HG03565 (cell line): Measurements from ENCODE around the gene EXOSC7.
"Not testable (repeated sequence)": the region's sequence is repeated elsewhere in the genome, so short reads cannot be mapped to it uniquely, and the experiment has no call there.

Source experiments
- ATAC-seq: cut with Tn5 transposase; IDR thresholded peaks from one replicate; pipeline ENCODE4 v1.9.1; 2021; ENCODE audit warnings: mild to moderate bottlenecking, moderate library complexity; ENCODE audit not compliant: unreplicated experiment

EXOSC7 gene

DNA sequence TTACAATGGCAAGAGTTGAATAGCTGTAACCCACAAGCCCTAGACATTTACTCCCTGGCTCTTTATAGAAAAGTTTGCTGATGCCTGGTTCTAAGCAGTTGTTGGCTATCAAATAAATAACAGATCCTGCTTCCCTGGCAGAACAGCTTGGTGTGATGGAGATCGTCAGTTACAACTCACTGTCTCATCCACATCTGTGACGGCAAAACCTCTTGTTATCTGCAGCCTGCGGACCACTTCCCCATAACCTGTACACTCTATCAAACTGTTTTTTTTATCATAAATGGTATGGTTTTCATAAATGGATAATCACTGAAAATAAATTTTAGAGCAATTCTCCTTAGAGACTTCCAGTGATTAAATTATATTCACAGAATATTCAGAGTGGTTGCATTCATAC lies 14.2 kb upstream of the EXOSC7 start:
- no peak for ATAC-seq

DNA sequence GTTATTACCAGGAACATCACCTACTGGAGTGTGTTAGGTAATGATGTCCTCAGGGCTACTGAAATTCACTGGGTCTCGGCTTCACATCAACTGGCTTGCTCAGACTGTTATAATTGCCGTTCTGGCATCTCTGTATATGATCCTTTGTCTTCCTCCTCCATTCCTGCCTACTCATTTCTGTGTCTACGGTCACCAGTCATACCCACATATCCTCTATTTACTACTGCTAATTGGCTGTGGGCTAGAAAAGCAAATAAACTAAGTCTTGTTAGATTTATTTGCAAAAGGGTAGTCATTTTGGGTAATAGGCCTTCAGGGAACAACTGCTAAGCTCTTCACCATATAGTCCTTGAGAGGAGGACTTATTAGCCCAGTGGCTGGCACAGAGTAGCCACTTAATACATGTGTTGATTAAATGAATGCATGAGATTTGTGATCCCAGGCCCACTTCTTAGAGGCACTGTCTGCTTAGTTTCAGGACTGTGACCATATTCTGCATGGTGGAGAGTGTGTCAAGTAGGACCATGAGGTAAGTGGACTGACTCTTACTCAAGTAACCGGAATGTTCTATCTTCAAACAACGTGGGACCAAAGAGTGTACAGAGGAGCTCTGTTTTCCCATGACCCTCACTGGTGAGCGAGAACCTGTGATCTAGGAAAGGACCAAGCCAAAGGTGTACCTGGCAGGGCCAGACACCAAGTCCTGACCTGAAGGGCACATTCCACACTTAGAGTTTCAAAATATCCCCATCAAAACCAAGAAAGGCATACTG lies 13.2 kb upstream of the EXOSC7 start:
- no peak for ATAC-seq

- no peak for ATAC-seq
These were observed 12.3 kb upstream of the EXOSC7 start for GRCh38 chr3:44963571-44964325.

DNA sequence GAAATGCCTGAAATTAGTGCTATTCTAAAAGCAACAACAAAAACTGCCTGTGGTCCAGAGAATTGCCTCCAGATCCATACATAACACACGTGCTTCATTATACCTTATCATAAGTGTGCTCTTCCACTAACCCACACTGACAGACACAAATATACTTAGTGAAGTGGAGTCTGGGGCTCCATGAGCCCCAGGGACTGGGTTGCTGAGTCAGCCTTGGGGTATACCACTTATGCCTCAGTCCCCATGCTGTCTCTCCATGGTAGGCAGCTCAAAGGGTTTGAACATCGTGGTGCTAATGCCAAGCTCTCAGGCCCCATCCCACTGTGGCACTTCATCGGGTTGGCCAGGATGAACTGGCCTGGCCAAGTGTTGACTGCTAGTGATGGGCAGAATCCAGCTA lies 10.9 kb upstream of the EXOSC7 start:
- ATAC-seq: no peak

GRCh38 chr3:44966795-44967278 lies 9.2 kb upstream of the EXOSC7 start:
- no peak for ATAC-seq

- no peak for ATAC-seq
These were observed 7.6 kb upstream of the EXOSC7 start for GRCh38 chr3:44968447-44968858.

DNA sequence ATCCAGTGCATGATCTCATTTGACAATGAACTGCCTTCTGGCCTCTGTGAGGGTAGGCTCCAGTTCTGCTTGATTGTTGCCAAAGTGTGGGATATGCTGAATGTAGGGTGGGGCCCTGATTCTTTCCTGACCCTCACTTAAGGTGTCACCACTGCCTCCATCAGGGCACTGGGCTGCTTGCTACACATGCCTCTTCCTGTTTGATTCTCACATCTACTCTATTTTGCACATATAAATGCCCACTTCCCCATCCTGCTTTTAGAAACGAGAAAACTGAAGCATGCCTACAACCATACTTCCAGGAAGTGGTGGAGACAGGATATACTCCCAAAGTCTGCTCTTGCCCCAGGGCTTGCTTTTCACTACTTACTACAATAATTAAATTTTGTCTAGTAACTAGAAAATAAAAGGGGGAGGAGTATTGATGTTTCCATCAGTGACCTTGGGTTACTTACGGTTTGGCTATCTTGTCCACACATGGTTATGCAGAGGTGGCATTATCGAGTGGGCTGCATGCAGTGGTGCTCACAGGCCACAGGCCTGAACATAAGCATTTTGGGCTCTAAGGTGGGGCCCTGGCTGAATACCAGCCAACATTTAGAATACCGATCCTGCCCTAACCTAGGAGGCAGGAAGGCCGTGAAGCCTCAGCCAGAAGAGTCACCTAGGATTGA lies 6.8 kb upstream of the EXOSC7 start:
- ATAC-seq: no peak

GRCh38 chr3:44969828-44970179 lies 6.2 kb upstream of the EXOSC7 start:
- no peak for ATAC-seq

- ATAC-seq: no peak
These were observed 5.0 kb upstream of the EXOSC7 start for GRCh38 chr3:44970926-44971490.

- no peak for ATAC-seq
These were observed 1.6 kb upstream of the EXOSC7 start for GRCh38 chr3:44974416-44974815.

DNA sequence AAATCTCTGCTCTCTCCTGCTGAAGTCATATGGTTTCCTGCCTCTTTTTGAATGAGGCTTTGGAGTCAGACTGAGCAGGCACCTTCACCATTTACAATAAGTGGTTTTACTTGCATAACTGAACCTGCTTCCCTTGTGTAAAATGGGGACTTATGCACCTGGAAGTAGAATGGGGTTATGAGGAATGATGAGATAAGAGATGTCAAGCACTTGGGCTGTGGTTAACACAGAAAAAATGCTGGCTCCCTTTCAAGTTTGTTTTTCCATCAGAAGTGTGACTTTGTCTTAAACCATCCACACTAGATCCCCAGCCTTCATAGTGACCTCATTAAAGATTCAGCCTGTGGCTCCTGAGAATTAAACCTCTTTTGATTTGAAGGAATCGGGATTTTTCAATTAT lies 5.2 kb downstream of the EXOSC7 start:
- no peak for ATAC-seq

DNA sequence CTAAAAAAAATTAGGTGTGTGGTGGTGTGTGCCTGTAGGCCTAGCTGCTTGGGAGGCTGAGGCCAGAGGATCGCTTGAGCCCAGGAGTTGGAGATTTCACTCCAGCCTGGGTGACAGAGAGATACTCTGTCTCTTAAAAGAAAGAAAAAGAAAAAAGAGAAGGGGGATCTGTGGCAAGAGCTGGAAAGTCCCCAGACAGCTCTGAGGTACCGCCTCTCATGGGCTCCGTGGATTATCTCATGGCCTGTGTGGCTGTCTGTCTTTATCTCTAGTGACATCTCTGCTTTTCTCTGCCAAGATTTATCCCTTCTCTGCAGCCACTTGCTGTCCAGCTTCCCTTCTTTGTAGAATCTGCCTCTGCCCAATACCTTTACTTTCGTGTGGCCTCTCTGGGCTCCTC lies 5.7 kb downstream of the EXOSC7 start:
- ATAC-seq: no peak

DNA sequence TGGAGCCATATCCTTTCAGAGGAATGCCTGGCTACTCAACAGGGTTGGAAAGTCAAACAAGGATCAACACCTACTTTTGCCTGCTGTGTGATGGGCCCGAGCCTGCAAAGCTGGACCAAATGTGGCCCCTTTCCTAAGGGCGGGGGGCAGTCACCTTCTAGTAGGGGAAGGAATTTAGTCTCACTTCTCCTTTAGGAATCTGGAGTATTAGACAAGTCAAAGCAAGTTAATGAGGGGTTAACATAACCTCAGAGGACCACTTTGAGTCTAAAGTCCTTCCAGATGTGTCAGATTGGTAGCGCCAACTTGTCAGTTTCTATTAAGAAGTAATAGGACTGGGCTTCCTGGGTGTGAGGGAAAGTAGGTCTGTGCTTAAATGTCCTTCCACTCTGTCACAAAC lies 6.8 kb downstream of the EXOSC7 start:
- no peak for ATAC-seq

- no peak for ATAC-seq
These were observed 7.5 kb downstream of the EXOSC7 start for GRCh38 chr3:44983484-44983941.

DNA sequence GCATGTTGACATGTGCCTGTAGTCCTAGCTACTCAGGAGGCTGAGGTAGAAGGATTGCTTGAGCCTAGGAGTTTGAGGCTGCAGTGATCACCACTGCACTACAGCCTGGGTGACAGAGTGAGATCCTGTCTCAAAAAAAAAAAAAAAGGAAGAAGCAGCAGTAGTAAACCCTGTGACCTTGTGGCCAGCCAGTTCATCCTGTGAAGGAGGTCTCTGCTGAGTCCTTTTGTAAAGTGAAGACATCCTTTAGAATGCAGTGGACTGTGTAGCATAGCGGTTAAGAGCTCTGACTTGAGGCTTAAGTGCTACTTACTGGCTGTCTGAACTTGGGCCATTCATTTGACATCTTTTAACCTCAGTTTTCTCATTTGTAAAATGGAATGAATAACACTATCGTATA lies 8.3 kb downstream of the EXOSC7 start:
- no peak for ATAC-seq

GRCh38 chr3:44986330-44986729 lies 10.3 kb downstream of the EXOSC7 start:
- ATAC-seq: not testable (repeated sequence)

- no peak for ATAC-seq
These were observed 11.3 kb downstream of the EXOSC7 start for GRCh38 chr3:44987332-44987731.

DNA sequence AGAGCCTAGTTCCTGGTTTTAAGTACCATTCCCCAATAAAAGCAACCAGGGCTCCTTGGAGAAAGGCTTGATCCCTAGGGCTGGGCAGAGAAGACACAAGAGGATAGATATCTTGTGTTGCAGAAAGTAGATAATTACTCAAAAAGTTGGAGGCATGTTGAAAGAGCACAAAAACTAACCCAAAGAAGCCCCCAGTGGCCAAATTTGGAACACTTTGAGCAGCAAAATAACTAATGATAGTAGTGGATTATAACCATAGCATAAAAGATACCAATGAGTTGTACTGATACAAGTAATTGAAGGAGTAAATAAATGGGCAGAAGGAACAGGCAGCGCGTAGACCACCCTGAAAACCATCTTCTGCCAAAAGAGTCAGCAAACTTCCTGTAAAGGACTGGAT lies 12.0 kb downstream of the EXOSC7 start:
- no peak for ATAC-seq

GRCh38 chr3:44989141-44989540 lies 13.1 kb downstream of the EXOSC7 start:
- ATAC-seq: no peak

GRCh38 chr3:44989636-44990373 lies 13.8 kb downstream of the EXOSC7 start:
- no peak for ATAC-seq

DNA sequence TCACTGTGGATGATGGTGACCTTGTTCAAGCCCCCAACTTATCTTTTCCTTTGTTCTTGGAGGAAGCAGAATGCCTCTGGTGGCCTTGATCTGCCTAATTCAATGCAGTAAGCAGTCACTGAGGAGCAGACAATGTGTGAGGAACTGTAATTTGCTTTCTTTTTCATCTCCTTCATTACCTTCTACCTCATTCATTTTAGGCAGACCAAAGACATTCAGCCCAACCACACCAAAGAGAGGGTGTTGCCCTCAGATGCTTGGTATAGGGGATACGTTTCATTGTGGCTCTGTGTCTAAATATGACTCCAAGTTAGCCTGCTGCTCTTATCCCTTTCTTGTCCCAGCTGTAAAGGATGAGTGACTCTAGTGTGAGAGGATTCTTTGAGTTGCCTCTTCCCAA lies 15.3 kb downstream of the EXOSC7 start:
- no peak for ATAC-seq
